GM13976 (cell line): ENCODE results near the gene CHIA.

Source experiments
- DNase-seq: peaks from one replicate; pipeline ENCODE4 v3.0.0; 2012; ENCODE audit warnings: low spot score
- in situ Hi-C: fragments of 300-500 bp; cut with MboI; formaldehyde crosslinking; loops from one replicate; pipeline ENCODE4 v1.12.0; 2022; ENCODE audit warnings: low sequenced_read_pairs, mixed read lengths, inconsistent platforms; ENCODE audit not compliant: unreplicated experiment
- TF ChIP-seq, protein P1 (sequence below): IDR thresholded peaks from 2 replicates; pipeline ENCODE4 v1.5.1; 2012; ENCODE audit warnings: borderline replicate concordance, mild to moderate bottlenecking; ENCODE audit not compliant: insufficient read depth; ENCODE audit errors: extremely low read depth, missing control alignments, control extremely low read depth

The CHIA gene

DNA sequence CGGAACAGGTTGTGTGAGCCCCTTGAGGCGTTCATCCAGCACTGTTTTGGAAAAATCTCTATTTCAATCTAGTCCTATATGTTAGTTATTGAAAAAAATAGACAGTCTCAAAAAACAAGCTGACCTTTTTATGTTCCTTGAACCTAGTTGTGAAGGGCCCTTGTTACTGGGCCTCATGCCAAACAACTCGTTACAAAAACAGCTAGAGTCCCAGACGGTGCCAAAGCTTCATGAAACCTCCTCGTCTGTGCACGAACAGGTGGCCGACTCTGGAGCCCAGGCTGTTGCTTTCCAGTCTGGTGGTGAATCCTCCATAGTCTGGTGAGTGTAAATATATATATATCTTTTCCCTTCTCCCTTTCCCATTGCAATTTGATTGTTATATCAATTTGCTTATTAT, at the start of gene CHIA:
Gene CHIA (plus strand): TSS at position 222 of the 400 bp plus-strand sequence. CDS start 19,617 bp downstream, outside the sequence.
- TF ChIP-seq, protein P1, sequence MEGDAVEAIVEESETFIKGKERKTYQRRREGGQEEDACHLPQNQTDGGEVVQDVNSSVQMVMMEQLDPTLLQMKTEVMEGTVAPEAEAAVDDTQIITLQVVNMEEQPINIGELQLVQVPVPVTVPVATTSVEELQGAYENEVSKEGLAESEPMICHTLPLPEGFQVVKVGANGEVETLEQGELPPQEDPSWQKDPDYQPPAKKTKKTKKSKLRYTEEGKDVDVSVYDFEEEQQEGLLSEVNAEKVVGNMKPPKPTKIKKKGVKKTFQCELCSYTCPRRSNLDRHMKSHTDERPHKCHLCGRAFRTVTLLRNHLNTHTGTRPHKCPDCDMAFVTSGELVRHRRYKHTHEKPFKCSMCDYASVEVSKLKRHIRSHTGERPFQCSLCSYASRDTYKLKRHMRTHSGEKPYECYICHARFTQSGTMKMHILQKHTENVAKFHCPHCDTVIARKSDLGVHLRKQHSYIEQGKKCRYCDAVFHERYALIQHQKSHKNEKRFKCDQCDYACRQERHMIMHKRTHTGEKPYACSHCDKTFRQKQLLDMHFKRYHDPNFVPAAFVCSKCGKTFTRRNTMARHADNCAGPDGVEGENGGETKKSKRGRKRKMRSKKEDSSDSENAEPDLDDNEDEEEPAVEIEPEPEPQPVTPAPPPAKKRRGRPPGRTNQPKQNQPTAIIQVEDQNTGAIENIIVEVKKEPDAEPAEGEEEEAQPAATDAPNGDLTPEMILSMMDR = no peak
- in situ Hi-C loops = no loop called here
- DNase-seq = no peak

DNA sequence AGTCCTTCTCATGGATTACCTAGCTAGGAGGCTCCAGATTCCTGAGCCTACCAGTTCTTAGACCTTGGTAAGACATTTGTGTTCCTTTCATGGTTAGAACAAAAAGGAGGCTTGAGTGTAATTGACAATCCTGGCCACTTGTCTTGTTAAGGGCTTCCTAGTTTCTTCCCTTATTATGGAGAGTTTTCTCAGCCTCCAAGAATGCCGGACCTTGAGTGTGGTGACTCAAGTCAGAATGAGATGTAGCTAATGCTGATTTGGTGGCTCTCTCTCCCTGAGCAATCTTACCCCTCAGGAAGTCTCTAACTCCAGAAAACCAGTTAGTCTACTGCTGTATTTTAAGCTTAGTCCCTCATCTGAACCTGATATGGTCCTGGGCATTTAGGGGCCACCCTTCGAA, 48.9 kb upstream of the CHIA start:
- in situ Hi-C loops = no loop called here
- no peak for DNase-seq
- TF ChIP-seq, protein P1 = no peak

DNA sequence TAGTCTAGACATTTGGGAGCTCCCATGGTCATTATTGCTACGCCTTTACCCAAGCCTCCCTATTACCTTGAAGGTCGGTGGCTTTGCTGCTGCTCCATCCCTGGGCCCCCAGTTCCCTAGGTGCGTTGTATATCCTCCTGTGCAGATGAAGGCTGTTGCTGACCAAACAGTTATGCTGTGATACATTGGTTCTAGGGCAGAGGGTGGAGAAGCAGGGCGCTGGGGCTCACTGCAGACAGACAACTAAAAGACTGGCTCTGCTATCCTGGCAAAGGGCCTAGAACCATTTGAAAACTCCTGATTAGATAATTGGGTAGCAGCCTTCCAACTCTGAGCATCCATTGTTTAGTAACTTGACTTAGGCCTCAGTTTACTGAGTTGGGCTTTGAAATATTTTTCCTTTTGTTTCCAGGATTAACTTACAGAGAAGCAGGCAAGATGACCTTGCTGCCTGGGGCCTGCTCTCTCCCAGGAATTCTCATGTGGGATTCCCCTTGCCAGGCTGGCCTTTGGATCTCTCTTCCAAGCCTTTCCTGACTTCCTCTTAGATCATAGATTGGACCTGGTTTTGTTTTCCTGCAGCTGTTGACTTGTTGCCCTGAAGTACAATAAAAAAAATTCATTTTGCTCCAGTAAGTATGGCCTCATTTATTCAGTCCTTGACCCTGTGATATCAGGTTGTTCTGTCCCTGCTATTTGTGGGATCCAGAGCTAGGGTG, 47.7 kb upstream of the CHIA start:
- no peak for DNase-seq
- in situ Hi-C loops = no loop called here
- TF ChIP-seq, protein P1 = no peak

DNA sequence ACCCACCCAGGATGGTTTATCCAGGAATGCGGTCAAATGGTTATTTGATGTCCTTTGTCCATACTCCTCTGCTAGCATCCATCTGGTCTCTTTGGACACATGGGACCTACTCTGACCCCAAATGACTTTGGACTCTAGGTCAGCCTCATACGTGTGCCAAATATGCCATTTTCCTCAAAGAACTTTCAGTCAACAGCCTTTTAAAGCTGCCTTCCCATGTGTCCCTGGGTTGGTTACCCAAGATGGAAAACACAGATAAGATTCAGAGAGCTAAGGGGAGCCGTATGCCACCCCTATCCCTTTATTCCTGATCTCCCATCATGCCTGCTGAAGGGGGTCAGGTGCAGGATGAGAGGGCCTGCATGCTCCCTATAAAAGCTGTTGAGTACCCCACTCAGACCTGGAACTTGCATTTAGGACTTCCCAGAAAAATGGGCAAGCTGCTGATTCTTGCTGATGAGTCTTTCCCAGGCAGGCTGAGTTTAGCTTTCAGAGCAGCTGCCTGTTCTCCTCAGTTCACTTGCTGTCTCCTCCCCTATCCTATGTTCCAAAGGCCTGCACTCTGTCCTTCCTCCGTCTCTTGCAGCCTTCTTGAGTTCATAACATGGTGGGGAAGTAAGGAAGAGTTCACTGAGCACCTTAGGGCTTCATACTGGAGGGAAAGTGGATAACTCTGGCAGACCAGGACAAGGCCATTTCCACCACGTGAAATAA, 43.4 kb upstream of the CHIA start:
- TF ChIP-seq, protein P1 = no peak
- DNase-seq = no peak
- in situ Hi-C loops = no loop called here

DNA sequence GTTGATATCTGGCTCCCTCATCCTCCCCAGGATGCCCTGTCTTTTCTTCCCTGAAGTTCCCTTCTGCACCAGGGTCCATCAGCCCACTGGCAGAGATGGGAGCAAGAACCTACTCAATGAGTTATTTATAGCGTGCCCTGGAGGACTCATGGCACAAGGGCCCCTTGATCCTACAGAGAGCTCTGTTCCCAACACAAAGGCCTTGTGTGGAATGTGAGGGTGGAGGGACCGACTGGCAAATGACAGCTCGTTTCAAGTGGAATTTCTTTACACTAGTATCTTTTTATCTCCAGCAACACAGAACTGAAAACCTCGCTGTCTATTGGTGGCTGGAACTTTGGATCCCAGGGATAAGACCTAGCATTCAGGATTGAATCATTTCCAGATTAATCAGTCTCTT, 40.7 kb upstream of the CHIA start:
- in situ Hi-C loops = no loop called here
- no peak for DNase-seq
- TF ChIP-seq, protein P1 = no peak

DNA sequence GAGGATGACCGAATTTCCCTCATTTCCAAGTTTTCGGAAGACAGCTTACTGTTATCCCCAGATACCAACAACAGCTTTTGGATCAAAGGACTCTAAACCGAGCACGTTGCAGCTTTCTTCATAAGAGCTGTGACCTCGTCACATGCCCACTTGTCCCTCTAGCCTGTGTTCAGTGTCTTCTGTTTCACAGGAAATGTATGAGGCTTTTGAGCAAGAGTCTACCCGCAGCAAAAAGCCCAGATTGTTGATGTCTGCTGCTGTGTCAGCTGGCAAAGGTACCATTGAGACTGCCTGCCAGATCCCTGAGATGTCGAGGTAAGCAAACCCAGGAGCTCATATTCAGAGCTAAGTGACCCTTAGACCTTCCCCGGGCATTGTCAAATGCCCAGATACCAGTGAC, 39.1 kb upstream of the CHIA start:
- DNase-seq = no peak
- in situ Hi-C loops = no loop called here
- TF ChIP-seq, protein P1 = no peak
